Tibial nerve (tissue), 4 donors: ENCODE data around the gene PSMB2. TPM values are rescaled to one million over a fixed set of nuclear protein-coding genes. Genes with fewer than 3 reads are reported as not detected.

Source experiments
- DNase-seq, 2 donors: peaks; one replicate each; pipeline ENCODE4 v3.0.0-alpha.2; 2019; ENCODE audit warnings: low spot score in 2 of 2
- H3K27ac ChIP-seq, 4 donors: fragments of 200-600 bp; sonication (generic) in 3 of 4; one replicate each; pipeline ENCODE4 v1.5.1; 2017 to 2019; ENCODE audit warnings: mild to moderate bottlenecking in 1 of 4
- H3K27me3 ChIP-seq, 2 donors: fragments of 200-600 bp; sonication (generic) in 1 of 2; one replicate each; pipeline versions ENCODE4 v1.5.1 to v1.6.0; 2017 to 2019
- H3K36me3 ChIP-seq, 3 donors: fragments of 200-600 bp; sonication (generic); one replicate each; pipeline ENCODE4 v1.5.1; 2018 to 2019
- H3K4me1 ChIP-seq, 4 donors: fragments of 200-600 bp; sonication (generic) in 3 of 4; one replicate each; pipeline ENCODE4 v1.5.1; 2017 to 2019
- H3K4me3 ChIP-seq, 4 donors: fragments of 200-600 bp; sonication (generic) in 3 of 4; one replicate each; pipeline ENCODE4 v1.5.1; 2017 to 2019; ENCODE audit warnings: mild to moderate bottlenecking in 1 of 4, moderate library complexity in 1 of 4
- H3K9me3 ChIP-seq, 4 donors: fragments of 200-600 bp; sonication (generic) in 3 of 4; one replicate each; pipeline ENCODE4 v1.5.1; 2017 to 2019
- EP300 ChIP-seq, 2 donors: sonication (generic); formaldehyde crosslinking; IDR thresholded peaks; one replicate each; pipeline ENCODE4 v1.6.1; 2017; ENCODE audit warnings: antibody characterized with exemption in 2 of 2, mild to moderate bottlenecking in 1 of 2
- POLR2A ChIP-seq, 2 donors: fragments of 450-650 bp; IDR thresholded peaks; one replicate each; pipeline ENCODE4 v1.6.1; 2017; ENCODE audit warnings: antibody characterized with exemption in 2 of 2, mild to moderate bottlenecking in 2 of 2, moderate library complexity in 2 of 2
- WGBS, 2 donors: methylation state at CpG; one replicate each; pipeline ENCODE4 v1.1.5; 2018; 5-methylcytosine and 5-hydroxymethylcytosine counted together
- total RNA-seq, 4 donors: library from RNA; depleted of rRNA; stranded (reverse); fragments of >200 nt; gene quantifications; one replicate each; pipeline ENCODE4 v1.1.0, GENCODE V29; 2016
- TF ChIP-seq, protein P1 (sequence below), 5 experiments: fragments of 200-600 bp in 3 of 5; fragments of 450-650 bp in 2 of 5; sonication (generic) in 3 of 5; IDR thresholded peaks; one replicate each; pipeline ENCODE4 v1.5.1; 2016 to 2019; ENCODE audit warnings: antibody characterized with exemption in 5 of 5, mild to moderate bottlenecking in 3 of 5, moderate library complexity in 2 of 5

The PSMB2 gene
- total RNA-seq, 4 donors from 2014 or later = 24.9 to 41.4 (median 33.8) TPM

DNA sequence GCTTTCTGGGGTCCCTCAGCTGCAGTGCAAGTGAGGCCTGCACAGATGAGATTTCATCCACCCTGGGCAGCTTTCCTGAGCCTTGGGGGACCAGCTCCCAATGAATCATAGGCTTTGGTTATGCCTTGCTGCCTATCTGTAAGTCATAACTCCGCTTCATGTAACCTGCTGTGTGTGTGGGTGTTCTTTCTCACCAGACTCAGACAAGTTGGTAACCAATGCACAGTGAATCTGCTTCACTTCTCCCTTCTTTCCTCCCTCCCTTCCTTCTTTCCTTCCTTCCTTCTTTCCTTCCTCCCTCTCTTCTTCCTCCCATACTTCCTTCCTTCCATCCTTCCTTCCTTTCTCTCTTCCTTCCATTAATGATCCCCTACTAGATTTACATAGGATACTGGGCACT is 34.4 kb upstream of the PSMB2 start:
- 76 to 85% methylated on average over 1 of the region's 1 CpG for WGBS, 2 donors
- TF ChIP-seq POLR2A (IDR thresholded peaks at IDR 0.05) = no peak
- TF ChIP-seq, protein P1, sequence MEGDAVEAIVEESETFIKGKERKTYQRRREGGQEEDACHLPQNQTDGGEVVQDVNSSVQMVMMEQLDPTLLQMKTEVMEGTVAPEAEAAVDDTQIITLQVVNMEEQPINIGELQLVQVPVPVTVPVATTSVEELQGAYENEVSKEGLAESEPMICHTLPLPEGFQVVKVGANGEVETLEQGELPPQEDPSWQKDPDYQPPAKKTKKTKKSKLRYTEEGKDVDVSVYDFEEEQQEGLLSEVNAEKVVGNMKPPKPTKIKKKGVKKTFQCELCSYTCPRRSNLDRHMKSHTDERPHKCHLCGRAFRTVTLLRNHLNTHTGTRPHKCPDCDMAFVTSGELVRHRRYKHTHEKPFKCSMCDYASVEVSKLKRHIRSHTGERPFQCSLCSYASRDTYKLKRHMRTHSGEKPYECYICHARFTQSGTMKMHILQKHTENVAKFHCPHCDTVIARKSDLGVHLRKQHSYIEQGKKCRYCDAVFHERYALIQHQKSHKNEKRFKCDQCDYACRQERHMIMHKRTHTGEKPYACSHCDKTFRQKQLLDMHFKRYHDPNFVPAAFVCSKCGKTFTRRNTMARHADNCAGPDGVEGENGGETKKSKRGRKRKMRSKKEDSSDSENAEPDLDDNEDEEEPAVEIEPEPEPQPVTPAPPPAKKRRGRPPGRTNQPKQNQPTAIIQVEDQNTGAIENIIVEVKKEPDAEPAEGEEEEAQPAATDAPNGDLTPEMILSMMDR (IDR thresholded peaks at IDR 0.05) = no peak
- TF ChIP-seq EP300 (IDR thresholded peaks at IDR 0.05) = no peak
- Histone ChIP-seq H3K36me3 (no peaks in the 10 kb centered on the region), H3K9me3 (no peaks in the 10 kb centered on the region), H3K4me3 (no peak overlapping the region), H3K27me3 (peaks cover 0 to 4% of the 10 kb centered on the region in 2 donors), H3K27ac (no peak overlapping the region), H3K4me1 (no peaks in the 10 kb centered on the region)
- DNase-seq = no peak

DNA sequence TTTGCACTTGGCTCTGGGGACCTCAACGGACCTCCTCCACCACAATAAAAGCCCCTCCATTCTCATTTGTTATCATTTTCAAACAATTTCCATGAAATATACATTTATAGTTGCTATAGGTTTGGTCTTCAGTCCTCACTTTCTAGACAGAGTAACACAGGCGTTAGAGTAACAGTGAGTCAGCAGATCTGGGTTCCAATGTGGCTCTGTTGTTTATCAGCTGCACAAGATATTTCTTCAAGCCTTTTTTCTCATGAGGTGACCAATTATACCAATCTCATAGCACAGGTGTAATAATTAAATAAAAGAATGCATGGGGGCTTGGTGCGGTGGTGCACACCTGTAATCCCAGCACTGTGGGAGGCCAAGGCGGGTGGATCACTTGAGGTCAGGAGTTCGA is 32.8 kb upstream of the PSMB2 start:
- Histone ChIP-seq H3K36me3 (no peaks in the 10 kb centered on the region), H3K4me3 (no peak overlapping the region), H3K27ac (no peak overlapping the region), H3K27me3 (peaks cover 0 to 4% of the 10 kb centered on the region in 2 donors), H3K9me3 (no peaks in the 10 kb centered on the region), H3K4me1 (no peaks in the 10 kb centered on the region)
- 80 to 83% methylated on average over 5 of the region's 5 CpGs for WGBS, 2 donors
- no peak for DNase-seq
- TF ChIP-seq POLR2A (IDR thresholded peaks at IDR 0.05) = no peak

DNA sequence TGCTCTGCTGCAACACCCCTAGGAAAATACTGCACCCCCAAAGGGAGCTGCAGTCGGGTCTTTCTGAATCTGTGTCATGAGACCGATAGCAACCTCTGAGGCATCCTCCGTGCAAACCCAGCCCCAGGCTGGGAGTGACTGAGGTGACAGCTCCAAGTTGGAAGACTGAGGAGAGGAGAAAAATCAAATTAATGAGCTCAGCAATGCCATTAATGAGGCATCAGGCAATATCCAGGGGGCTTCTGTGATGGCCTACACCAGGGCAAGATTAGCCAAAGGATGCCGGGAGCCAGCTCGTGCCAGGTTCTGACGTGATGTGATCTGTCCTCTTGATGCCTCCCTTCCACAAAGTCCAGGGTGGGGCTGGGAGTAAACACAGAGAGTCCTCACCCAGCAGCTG is 30.8 kb upstream of the PSMB2 start:
- WGBS, 2 donors = 84 to 86% methylated on average over 6 of the region's 6 CpGs
- no peaks in the 10 kb centered on the region for H3K9me3 ChIP-seq
- no peak overlapping the region for H3K4me3 ChIP-seq
- no peak for TF ChIP-seq POLR2A (IDR thresholded peaks at IDR 0.05)
- H3K4me1 ChIP-seq = no peaks in the 10 kb centered on the region
- H3K36me3 ChIP-seq = no peaks in the 10 kb centered on the region
- no peak for DNase-seq
- H3K27me3 ChIP-seq = no peaks in the 10 kb centered on the region
- H3K27ac ChIP-seq = no peak overlapping the region

DNA sequence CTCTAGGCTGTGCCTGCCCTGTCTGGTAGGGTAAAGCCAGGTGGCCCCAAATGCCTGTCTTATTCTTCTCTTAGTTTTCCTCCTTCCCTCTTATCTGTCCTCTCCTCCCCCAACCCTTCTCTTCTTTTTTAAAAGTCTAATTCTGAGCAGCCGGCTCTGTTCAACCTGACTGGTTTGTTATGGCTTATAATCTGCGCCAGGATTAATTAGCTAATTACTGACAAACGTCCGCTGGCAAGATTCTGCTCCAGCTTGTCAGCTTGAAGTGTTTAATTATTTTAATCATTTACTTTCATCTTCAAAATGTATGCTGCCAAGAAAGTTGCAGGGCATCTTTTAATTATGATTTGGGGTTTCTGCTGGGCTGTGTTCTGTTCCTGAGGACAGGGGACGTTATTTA is 27.2 kb upstream of the PSMB2 start:
- Histone ChIP-seq H3K27ac (no peak overlapping the region), H3K36me3 (no peaks in the 10 kb centered on the region), H3K4me1 (no peaks in the 10 kb centered on the region), H3K4me3 (no peak overlapping the region), H3K9me3 (no peaks in the 10 kb centered on the region), H3K27me3 (no peaks in the 10 kb centered on the region)
- TF ChIP-seq, protein P1 (IDR thresholded peaks at IDR 0.05) = no peak
- TF ChIP-seq EP300 (IDR thresholded peaks at IDR 0.05) (no peak), POLR2A (IDR thresholded peaks at IDR 0.05) (no peak)
- WGBS, 2 donors = 74% methylated on average over 5 of the region's 5 CpGs
- no peak for DNase-seq

DNA sequence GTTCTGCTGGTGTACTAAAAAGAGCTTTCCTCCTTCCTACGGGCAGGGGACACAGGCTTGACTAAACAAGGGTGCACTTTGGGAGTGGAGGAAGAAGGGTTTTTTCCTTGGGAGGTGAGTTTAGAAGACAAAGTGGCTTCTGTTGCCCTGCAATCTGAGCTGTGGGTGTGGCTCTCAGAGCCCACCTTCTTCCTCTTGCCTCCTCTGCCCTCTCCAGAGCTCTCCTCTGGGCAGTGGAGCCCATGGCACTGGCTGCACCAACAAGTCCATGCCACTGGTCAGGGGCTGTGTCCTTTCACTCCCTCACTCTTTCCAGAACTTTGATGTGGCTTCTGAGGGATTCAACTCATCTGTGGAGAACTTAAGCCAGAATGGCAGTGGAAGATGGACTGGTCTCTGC is 25.6 kb upstream of the PSMB2 start:
- Histone ChIP-seq H3K4me1 (no peaks in the 10 kb centered on the region), H3K36me3 (no peaks in the 10 kb centered on the region), H3K27me3 (no peaks in the 10 kb centered on the region), H3K4me3 (no peak overlapping the region), H3K27ac (no peak overlapping the region), H3K9me3 (no peaks in the 10 kb centered on the region)
- 14 to 39% methylated on average over 1 of the region's 1 CpG for WGBS, 2 donors
- TF ChIP-seq POLR2A (IDR thresholded peaks at IDR 0.05) (no peak), EP300 (IDR thresholded peaks at IDR 0.05) (no peak)
- no peak for DNase-seq

DNA sequence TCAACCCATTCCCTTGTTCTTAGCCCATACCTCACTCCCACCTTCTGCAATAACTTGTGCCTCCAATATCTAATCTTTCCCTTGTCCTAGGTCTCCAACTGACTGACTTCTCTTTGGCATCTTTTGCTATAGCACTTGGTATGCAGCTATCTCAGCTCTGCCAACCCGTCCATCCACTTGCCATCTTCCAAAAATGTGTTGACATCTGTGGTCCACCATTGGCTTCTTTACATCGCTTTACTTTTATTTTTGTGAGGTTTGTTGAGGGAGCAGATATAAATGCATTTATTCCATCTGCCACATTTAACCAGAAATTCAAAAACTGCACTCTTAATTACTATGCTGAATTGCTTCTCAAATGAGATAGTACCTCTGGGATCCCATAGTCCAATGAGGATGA is 24.9 kb upstream of the PSMB2 start:
- WGBS, 2 donors = 84 to 87% methylated on average over 2 of the region's 2 CpGs
- Histone ChIP-seq H3K4me3 (no peak overlapping the region), H3K27ac (no peak overlapping the region), H3K36me3 (no peaks in the 10 kb centered on the region), H3K4me1 (no peaks in the 10 kb centered on the region), H3K9me3 (no peaks in the 10 kb centered on the region), H3K27me3 (no peaks in the 10 kb centered on the region)
- TF ChIP-seq, protein P1 (IDR thresholded peaks at IDR 0.05) = no peak
- TF ChIP-seq POLR2A (IDR thresholded peaks at IDR 0.05) = no peak
- no peak for DNase-seq

DNA sequence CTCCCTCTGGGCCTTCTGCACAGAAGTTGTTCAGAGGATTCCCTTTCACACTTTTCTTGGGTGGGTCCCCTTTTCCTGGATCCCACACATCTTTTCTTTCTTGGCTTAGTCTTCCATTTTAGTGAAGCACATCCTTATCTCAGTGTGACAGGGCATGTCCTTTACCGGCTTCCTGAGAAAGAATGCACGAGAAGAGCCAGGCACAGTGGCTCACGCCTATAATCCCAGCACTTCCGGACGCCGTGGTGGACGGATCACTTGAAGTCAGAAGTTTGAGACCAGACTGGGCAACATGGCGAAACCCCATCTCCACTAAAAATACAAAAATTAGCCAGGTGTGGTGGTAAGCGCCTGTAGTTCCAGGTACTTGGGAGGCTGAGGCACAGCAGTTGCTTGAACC is 22.1 kb upstream of the PSMB2 start:
- DNase-seq = no peak
- no peaks in the 10 kb centered on the region for H3K4me1 ChIP-seq
- H3K27me3 ChIP-seq = no peaks in the 10 kb centered on the region
- no peak overlapping the region for H3K4me3 ChIP-seq
- TF ChIP-seq, protein P1 (IDR thresholded peaks at IDR 0.05) = no peak
- no peaks in the 10 kb centered on the region for H3K36me3 ChIP-seq
- no peak overlapping the region for H3K27ac ChIP-seq
- WGBS, 2 donors = 91% methylated on average over 9 of the region's 9 CpGs
- H3K9me3 ChIP-seq = no peaks in the 10 kb centered on the region
